Activated CD8-positive, alpha-beta memory T cell treated with anti-CD3 and anti-CD28 coated beads, Interleukin-2, amount 50 U/mL, for 4 hours (primary cell): Measurements from ENCODE around the gene KRTAP10-3.

Experiments
- DNase-seq: peaks from one replicate; pipeline ENCODE4 v3.0.0-alpha.2; 2020

KRTAP10-3 gene

GRCh38 chr21:44544566-44544965 is 14.0 kb downstream of the KRTAP10-3 start:
- DNase-seq, result no peak

- no peak for DNase-seq
Measured at GRCh38 chr21:44542716-44543115, 15.9 kb downstream of the KRTAP10-3 start.

GRCh38 chr21:44540741-44541288 is 17.8 kb downstream of the KRTAP10-3 start:
- no peak for DNase-seq

GRCh38 chr21:44539991-44540666 is 18.5 kb downstream of the KRTAP10-3 start, which contains the start of gene KRTAP10-1:
KRTAP10-1 (minus strand) TSS chr21:44540195; CDS start chr21:44540150, 45 bp downstream.
- no peak for DNase-seq

GRCh38 chr21:44539046-44539445 is 19.5 kb downstream of the KRTAP10-3 start:
- no peak for DNase-seq

GRCh38 chr21:44537930-44538911 is 20.4 kb downstream of the KRTAP10-3 start:
- no peak for DNase-seq

GRCh38 chr21:44535963-44536362 is 22.6 kb downstream of the KRTAP10-3 start:
- no peak for DNase-seq

- DNase-seq, result no peak
Measured at GRCh38 chr21:44534688-44535087, 23.9 kb downstream of the KRTAP10-3 start.

- DNase-seq, result no peak
Measured at GRCh38 chr21:44533891-44534627, 24.5 kb downstream of the KRTAP10-3 start.

GRCh38 chr21:44533121-44533890 is 25.3 kb downstream of the KRTAP10-3 start:
- DNase-seq, result peak; percentile 12

- no peak for DNase-seq
Measured at GRCh38 chr21:44532712-44533111, 25.9 kb downstream of the KRTAP10-3 start.

GRCh38 chr21:44531606-44532564 is 26.7 kb downstream of the KRTAP10-3 start:
- DNase-seq, result no peak

GRCh38 chr21:44530903-44531605 is 27.5 kb downstream of the KRTAP10-3 start:
- no peak for DNase-seq

GRCh38 chr21:44530221-44530902 is 28.2 kb downstream of the KRTAP10-3 start:
- no peak for DNase-seq

GRCh38 chr21:44529503-44530125 is 29.0 kb downstream of the KRTAP10-3 start:
- DNase-seq, result no peak

GRCh38 chr21:44529011-44529421 is 29.6 kb downstream of the KRTAP10-3 start:
- DNase-seq, result peak; percentile 11

- no peak for DNase-seq
Measured at GRCh38 chr21:44528634-44528995, 30.0 kb downstream of the KRTAP10-3 start.

GRCh38 chr21:44527983-44528633 is 30.5 kb downstream of the KRTAP10-3 start:
- DNase-seq, result peak; percentile 12
